Psoas muscle (tissue), 8 donors: ENCODE data around the gene WDR64. TPM values are rescaled to one million over a fixed set of nuclear protein-coding genes. Genes with fewer than 3 reads are reported as not detected.
"Not testable (repeated sequence)": the region's sequence is repeated elsewhere in the genome, so short reads cannot be mapped to it uniquely, and the experiment has no call there.

Experiments
- ATAC-seq, 4 donors: fragments of 200-7000 bp; cut with Tn5 transposase; one replicate each; pipeline ENCODE4 v1.9.1; 2020; ENCODE audit warnings: moderate library complexity in 3 of 4, mild to moderate bottlenecking in 2 of 4
- DNase-seq, 2 donors: peaks; one replicate each; pipeline ENCODE4 v3.0.0-alpha.2; 2020
- H3K27ac ChIP-seq: fragments of 200-600 bp; one replicate; pipeline ENCODE4 v1.8.0; 2022
- H3K27me3 ChIP-seq, 3 donors: fragments of 200-600 bp in 1 of 3; one replicate each; pipeline versions ENCODE4 v1.6.1 to v1.8.0; 2013 to 2022; ENCODE audit warnings: low read length in 2 of 3, mild to moderate bottlenecking in 2 of 3, moderate library complexity in 1 of 3; ENCODE audit not compliant: insufficient read depth in 3 of 3
- H3K36me3 ChIP-seq, 2 donors: fragments of 200-600 bp in 1 of 2; one replicate each; pipeline versions ENCODE4 v1.6.1 to v1.8.0; 2013 to 2022; ENCODE audit warnings: low read depth in 1 of 2, mild to moderate bottlenecking in 1 of 2, moderate library complexity in 1 of 2; ENCODE audit not compliant: insufficient read depth in 1 of 2
- H3K4me1 ChIP-seq: fragments of 200-600 bp; one replicate; pipeline ENCODE4 v1.8.0; 2022
- H3K4me3 ChIP-seq: fragments of 200-600 bp; one replicate; pipeline ENCODE4 v1.8.0; 2022; ENCODE audit warnings: mild to moderate bottlenecking
- H3K9me3 ChIP-seq: fragments of 200-600 bp; one replicate; pipeline ENCODE4 v1.8.0; 2022
- CTCF ChIP-seq: fragments of 200-600 bp; IDR thresholded peaks from one replicate; pipeline ENCODE4 v1.8.0; 2022; ENCODE audit warnings: antibody characterized with exemption
- WGBS, 3 donors: extraction: QIAGEN DNeasy Blood & Tissue Kit; methylation state at CpG; one replicate each; pipeline versions ENCODE4 v1.1.6 to v1.1.7; 2013; 5-methylcytosine and 5-hydroxymethylcytosine counted together
- intact Hi-C, 2 donors: fragments of 100-400 bp; cut with DNase I; formaldehyde crosslinking; loops; one replicate each; pipeline versions ENCODE4 v1.11.0 to v1.14.2; 2022
- polyA plus RNA-seq, 3 donors: library from polyadenylated mRNA; stranded (reverse); fragments of 200-250 nt; gene quantifications; one replicate each; pipeline ENCODE4 v1.2.3, GENCODE V29; 2013
- total RNA-seq, 4 donors: library from RNA; stranded (reverse); fragmentation: NEBNext Ultra II Directional in 2 of 4; extraction: Animal tissue kit (Norgen Biotek cat#: 25700) in 2 of 4; gene quantifications; one replicate each; pipeline versions ENCODE4 v1.2.1 to v1.2.4, GENCODE V29; 2021 to 2023
- donor health status: healthy with polysubstance abuse.
- donor health status: DM: no; HTN: no; CAD: no; lungs with moderate emphysema.
- donor health status: Bipolar disorder and iron deficiency.
- donor health status: healthy.
- donor health status: DM: yes; HTN: yes; CAD: no.
- donor health status: DM: no; HTN: no; CAD: no.
- donor health status: DM: no; HTN: no; CAD: no.
- donor health status: DM: yes; HTN: yes; CAD: no.

Gene WDR64
- total and polyA plus RNA-seq, 7 donors = not detected

DNA sequence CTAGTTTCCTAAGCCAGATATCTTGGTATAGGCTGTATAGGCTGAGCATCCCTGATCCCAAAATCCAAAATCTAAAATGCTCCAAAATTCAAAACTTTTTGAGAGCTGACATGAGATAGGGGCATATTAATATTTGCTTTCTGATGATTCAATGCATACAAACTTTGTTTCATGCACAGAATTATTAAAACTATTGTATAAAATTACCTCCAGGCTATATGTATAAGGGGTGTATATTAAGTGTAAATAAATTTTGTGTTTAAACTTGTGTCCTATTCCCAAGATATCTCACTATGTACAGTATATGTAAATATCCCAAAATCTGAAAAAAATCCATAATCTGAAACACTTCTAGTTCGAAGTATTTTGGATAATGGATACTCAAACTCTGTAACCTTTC is 2.6 kb downstream of the WDR64 start:
- H3K4me1 ChIP-seq = no peaks in the 10 kb centered on the region
- intact Hi-C loops = no loop called here
- no peaks in the 10 kb centered on the region for H3K36me3 ChIP-seq
- H3K4me3 ChIP-seq = no peak overlapping the region
- no peak overlapping the region for H3K27ac ChIP-seq
- 85 to 95% (median 85%) methylated on average over 1 of the region's 1 CpG for WGBS, 3 donors
- DNase-seq = no peak
- no peaks in the 10 kb centered on the region for H3K9me3 ChIP-seq
- no peak for ATAC-seq
- no peak for TF ChIP-seq CTCF
- H3K27me3 ChIP-seq = peaks cover 0 to 14% (median 0%) of the 10 kb centered on the region in 3 donors

DNA sequence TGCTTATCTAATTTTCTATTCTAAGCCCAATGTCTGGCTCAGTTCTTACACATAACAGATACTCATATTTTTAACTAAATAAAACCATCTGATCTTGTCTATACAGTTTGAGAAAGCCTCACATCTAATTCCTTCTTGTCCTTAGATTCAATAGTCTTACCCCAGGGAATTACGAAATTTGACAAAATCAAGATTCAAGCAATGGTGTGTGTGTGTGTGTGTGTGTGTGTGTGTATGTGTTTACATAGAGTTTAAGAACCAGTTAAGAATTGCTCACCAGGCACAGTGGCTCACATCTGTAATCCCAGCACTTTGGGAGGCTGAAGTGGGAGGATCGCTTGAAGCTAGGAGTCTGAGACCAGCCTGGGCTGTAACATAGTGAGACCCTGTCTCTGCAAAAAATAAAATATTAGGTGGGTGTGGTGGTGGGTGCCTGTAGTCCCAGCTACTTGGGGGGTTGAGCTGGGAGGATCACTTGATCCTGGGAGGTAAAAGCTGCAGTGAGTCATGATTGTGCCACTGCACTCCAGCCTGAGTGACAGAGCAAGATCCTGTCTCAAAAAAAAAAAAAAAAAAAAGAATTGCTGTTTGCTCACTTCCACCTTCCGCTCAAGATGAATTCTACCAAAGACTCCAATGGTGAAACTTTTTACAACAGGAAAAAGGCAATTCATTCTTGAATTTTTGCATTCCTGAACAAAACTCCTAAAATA is 6.2 kb downstream of the WDR64 start:
- no peaks in the 10 kb centered on the region for H3K4me1 ChIP-seq
- H3K9me3 ChIP-seq = no peaks in the 10 kb centered on the region
- peaks cover 0 to 7% (median 0%) of the 10 kb centered on the region in 3 donors for H3K27me3 ChIP-seq
- intact Hi-C loops = no loop called here
- H3K4me3 ChIP-seq = no peak overlapping the region
- H3K36me3 ChIP-seq = no peaks in the 10 kb centered on the region
- 91 to 96% (median 94%) methylated on average over 3 of the region's 3 CpGs for WGBS, 3 donors
- ATAC-seq (no peak), DNase-seq (no peak)
- H3K27ac ChIP-seq = no peak overlapping the region
- TF ChIP-seq CTCF = no peak

DNA sequence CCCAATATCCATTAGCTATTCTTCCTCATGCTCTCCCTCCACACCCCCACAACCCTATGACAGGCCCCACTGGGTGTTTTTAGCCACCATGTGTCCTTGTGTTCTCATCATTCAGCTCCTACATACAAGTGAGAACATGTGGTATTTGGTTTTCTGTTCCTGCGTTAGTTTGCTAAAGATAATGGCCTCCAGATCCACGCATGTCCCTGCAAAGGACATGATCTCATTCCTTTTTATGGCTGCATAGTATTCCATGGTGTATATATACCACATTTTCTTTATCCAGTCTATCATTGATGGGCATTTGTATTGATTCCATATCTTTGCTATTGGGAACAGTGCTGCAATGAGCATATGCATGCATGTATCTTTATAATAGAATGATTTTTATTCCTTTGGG is 6.9 kb downstream of the WDR64 start:
- intact Hi-C loops, ATAC-seq: not testable (repeated sequence)
- WGBS, 3 donors = 91 to 96% (median 93%) methylated on average over 2 of the region's 2 CpGs

GRCh38 chr1:241660424-241660972 is 8.4 kb downstream of the WDR64 start:
- Histone ChIP-seq H3K4me3 (no peak overlapping the region), H3K27me3 (peaks cover 0 to 3% (median 0%) of the 10 kb centered on the region in 3 donors), H3K9me3 (no peaks in the 10 kb centered on the region), H3K36me3 (no peaks in the 10 kb centered on the region), H3K27ac (no peak overlapping the region), H3K4me1 (no peaks in the 10 kb centered on the region)
- DNase-seq (no peak), ATAC-seq (no peak)
- no peak for TF ChIP-seq CTCF
- WGBS, 3 donors = 83 to 89% (median 84%) methylated on average over 5 of the region's 5 CpGs
- intact Hi-C loops = no loop called here

More for the DNA sequence above, 6.9 kb downstream of the WDR64 start:
- H3K27me3 ChIP-seq, DNase-seq, H3K4me1 ChIP-seq, H3K27ac ChIP-seq, H3K4me3 ChIP-seq, H3K36me3 ChIP-seq, H3K9me3 ChIP-seq: not testable (repeated sequence)

DNA sequence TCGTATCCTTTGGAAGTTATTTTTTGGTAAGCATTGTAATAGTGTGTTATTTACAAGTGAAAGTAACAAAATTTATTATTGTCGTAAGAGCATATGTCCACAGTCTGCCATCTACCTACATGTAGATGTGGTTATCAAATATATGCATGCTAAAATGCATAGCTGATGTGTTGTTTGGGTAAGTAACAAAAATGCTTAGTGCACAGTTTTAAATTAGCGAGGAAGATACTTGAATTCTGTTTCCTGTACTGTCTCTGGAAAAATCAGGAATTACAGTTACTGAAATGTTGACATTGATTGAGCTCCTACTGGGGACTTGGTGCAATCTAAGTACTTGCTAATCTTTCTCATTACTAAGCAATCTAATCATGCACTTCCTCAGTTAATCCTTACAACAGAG is 14.3 kb downstream of the WDR64 start:
- intact Hi-C loops = no loop called here
- Histone ChIP-seq H3K4me3 (no peak overlapping the region), H3K4me1 (no peaks in the 10 kb centered on the region), H3K27ac (no peak overlapping the region), H3K9me3 (no peaks in the 10 kb centered on the region), H3K27me3 (peaks cover 0 to 3% (median 0%) of the 10 kb centered on the region in 3 donors), H3K36me3 (no peaks in the 10 kb centered on the region)
- TF ChIP-seq CTCF = no peak
- WGBS, 3 donors = 84 to 88% (median 84%) methylated on average over 3 of the region's 3 CpGs
- DNase-seq = no peak
- no peak for ATAC-seq
